IgD-negative memory B cell (primary cell): ENCODE measurements around the gene SS18. TPM values are rescaled to one million over a fixed set of nuclear protein-coding genes. Genes with fewer than 3 reads are reported as not detected.

Source experiments
- H3K27ac Mint-ChIP-seq, 3 donors: one replicate each; pipeline ENCODE4 v1.8.0; 2020 to 2022; ENCODE audit warnings: mild to moderate bottlenecking in 3 of 3, mixed read lengths in 3 of 3, moderate library complexity in 1 of 3
- H3K27me3 Mint-ChIP-seq: one replicate; pipeline ENCODE4 v1.8.0; 2021; ENCODE audit warnings: mixed read lengths
- H3K36me3 Mint-ChIP-seq: one replicate; pipeline ENCODE4 v1.8.0; 2020; ENCODE audit warnings: mild to moderate bottlenecking, mixed read lengths
- H3K4me1 Mint-ChIP-seq, 3 donors: one replicate each; pipeline ENCODE4 v1.8.0; 2020 to 2022; ENCODE audit warnings: mixed read lengths in 3 of 3, mild to moderate bottlenecking in 1 of 3
- H3K4me3 Mint-ChIP-seq, 4 donors: one replicate each; pipeline ENCODE4 v1.8.0; 2020 to 2022; ENCODE audit warnings: mild to moderate bottlenecking in 4 of 4, mixed read lengths in 4 of 4, moderate library complexity in 3 of 4
- H3K9me3 Mint-ChIP-seq, 3 donors: one replicate each; pipeline ENCODE4 v1.8.0; 2020 to 2021; ENCODE audit warnings: mixed read lengths in 3 of 3, mild to moderate bottlenecking in 1 of 3
- polyA plus RNA-seq: library from polyadenylated mRNA; unstranded; fragments of 300-500 nt; fragmentation: Illumina TruSeq; gene quantifications from one replicate; pipeline ENCODE4 v1.2.3, GENCODE V29; 2021

The SS18 gene
- polyA plus RNA-seq, 1 donor from 2014 or later = 30.9 TPM

DNA sequence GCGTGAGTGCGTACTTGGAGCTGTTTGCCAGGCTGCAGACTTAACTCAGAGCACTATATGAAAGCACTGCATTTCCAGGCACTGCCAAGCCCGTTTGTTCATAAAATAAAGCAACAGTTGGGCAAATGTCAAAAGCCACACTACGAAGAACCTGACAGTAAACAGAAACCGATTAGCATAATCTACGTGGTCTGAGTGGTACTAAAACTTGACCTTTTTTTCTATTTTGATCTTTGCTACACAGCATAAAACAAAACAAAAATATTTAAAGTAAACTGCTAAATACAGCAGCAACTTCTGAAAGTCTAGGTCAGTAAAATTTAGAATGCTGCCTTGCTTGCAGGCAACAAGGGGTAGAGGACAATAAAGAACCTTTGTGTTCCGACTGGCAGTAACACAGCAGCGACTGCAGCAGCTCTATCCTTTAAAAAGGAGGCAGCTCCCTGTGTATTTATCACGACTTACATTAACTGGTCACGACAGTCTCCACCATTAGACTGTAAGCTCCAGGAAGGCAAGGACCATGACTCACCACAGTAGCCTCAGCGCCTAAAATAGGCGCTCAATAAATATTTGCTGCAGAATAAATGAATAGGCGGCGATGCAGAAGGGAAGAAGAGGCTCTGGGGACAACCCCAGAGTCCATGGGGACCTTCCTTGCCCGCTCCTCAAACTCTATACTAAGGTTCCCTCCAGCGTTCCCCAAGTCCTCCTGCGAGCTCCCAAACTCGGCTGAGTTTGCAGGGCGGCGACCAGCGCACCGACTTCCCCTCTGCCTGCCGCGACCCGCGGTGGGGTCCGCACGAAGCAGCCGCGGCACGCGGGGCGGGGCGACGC is 902 bp downstream of the SS18 start:
- Mint-ChIP-seq H3K36me3 (peaks cover 7% of the 10 kb centered on the region), H3K9me3 (no peaks in the 10 kb centered on the region), H3K27ac (peak overlapping the region; percentile 96 to 97 (median 96)), H3K27me3 (no peaks in the 10 kb centered on the region), H3K4me3 (peak overlapping the region; percentile 94 to 99 (median 98)), H3K4me1 (peaks cover 26 to 32% (median 32%) of the 10 kb centered on the region in 3 donors)

DNA sequence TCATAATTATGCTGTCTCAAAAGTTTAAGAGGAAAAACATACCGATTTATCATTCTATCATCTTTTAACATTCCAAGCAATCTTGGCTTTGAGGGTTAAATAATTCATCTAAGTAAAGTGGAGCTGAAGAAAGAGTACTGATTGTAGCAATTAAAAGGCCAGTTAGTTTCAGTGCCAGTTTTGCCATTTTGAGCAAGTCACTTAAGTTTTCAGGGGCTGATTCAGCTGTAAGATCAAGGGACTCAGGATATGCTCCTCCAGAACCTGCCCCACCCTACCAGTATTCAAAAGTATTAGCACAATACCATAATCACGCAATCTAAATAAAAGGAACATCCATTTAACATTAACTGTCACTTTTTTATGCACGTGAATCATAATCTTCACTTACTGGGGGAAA is 1.9 kb downstream of the SS18 start:
- Mint-ChIP-seq H3K9me3 (no peaks in the 10 kb centered on the region), H3K27ac (peak overlapping the region in 2 of 3 donors; percentile 96 to 97), H3K4me3 (peak overlapping the region; percentile 94 to 99 (median 98)), H3K27me3 (no peaks in the 10 kb centered on the region), H3K36me3 (peaks cover 7% of the 10 kb centered on the region), H3K4me1 (peaks cover 26 to 36% (median 34%) of the 10 kb centered on the region in 3 donors)

DNA sequence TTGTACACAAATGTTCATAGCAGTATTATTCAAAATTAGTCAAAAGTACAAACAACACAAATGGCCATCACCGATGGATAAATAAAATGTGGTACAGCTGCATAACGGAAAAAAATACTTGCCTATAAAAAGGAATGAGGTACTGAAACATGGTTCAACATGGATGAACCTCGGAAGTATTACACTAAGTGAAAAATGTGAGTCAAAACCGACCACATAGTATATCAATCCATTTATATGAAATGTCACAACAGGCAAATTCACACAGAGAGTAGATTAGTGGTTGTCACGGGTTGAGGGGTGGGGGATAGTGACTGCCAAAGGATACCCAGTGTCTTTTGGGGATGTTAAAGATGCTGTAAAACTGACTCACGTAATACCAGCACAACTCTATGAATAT is 3.5 kb downstream of the SS18 start:
- H3K36me3 Mint-ChIP-seq = peaks cover 7% of the 10 kb centered on the region
- peak overlapping the region in 3 of 4 donors; percentile 30 to 64 (median 44) for H3K4me3 Mint-ChIP-seq
- H3K27me3 Mint-ChIP-seq = no peaks in the 10 kb centered on the region
- no peaks in the 10 kb centered on the region for H3K9me3 Mint-ChIP-seq
- peak overlapping the region in 1 of 3 donors; percentile 22 for H3K27ac Mint-ChIP-seq
- H3K4me1 Mint-ChIP-seq = peaks cover 26 to 37% (median 34%) of the 10 kb centered on the region in 3 donors

DNA sequence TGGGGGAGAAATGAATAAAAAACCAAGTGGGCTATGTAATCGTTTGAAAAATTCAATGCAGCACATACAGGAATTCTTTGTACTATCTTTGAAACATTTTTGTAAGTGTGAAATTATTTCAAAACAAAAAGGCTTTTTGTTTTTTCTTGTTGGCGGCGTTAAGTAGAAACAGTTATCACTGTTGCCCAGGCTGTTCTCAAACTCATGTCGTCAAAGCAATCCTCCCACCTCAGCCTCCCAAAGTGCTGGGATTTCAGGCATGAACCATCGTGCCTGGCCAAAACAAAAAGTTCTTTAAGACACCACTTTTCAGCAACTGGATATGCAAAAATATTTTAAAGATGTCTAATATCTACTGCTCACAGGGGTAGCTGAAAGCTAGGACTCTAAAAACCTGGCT is 5.4 kb downstream of the SS18 start:
- Mint-ChIP-seq H3K36me3 (peaks cover 7% of the 10 kb centered on the region), H3K27me3 (no peaks in the 10 kb centered on the region), H3K4me1 (peaks cover 21 to 36% (median 30%) of the 10 kb centered on the region in 3 donors), H3K27ac (no peak overlapping the region), H3K4me3 (no peak overlapping the region), H3K9me3 (no peaks in the 10 kb centered on the region)

DNA sequence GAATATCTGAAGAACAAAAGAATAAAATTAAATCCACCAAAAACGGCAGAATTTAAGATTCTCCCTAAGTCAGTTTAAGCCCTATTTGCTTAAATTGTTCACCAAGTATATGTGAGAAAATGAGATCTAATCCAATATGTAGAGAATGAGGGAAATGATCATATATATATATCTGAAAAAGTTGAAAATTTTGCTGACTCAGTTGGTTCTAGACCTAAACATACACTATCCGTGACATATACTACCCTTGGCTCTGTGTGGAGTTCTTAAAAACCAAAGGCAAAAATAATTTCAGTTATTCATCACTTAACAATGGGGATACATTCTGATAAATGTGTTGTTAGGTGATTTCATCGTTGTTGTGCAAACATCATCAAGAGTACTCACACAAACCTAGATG is 7.3 kb downstream of the SS18 start:
- Mint-ChIP-seq H3K4me3 (no peak overlapping the region), H3K27me3 (no peaks in the 10 kb centered on the region), H3K36me3 (peaks cover 5% of the 10 kb centered on the region), H3K4me1 (peaks cover 13 to 22% (median 21%) of the 10 kb centered on the region in 3 donors), H3K27ac (no peak overlapping the region), H3K9me3 (no peaks in the 10 kb centered on the region)

DNA sequence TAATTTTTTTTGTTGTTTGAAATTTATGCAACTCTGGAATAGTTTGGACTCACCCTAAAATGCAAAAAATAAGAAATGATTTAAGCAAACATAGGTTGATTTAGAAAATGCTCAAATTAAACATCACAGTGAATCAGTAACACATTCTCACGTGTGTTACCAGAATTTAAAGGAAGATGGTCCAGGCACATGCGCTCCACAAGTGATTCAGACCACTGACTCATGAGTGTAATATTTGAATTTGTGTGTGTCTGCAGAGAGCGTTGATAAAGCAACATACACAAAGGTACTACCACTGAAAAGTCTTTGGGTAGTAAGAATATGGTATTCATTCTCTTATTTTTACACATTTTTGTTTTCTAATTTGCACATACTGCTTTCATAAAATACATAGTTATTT is 7.9 kb downstream of the SS18 start:
- Mint-ChIP-seq H3K27ac (no peak overlapping the region), H3K36me3 (peaks cover 8% of the 10 kb centered on the region), H3K9me3 (no peaks in the 10 kb centered on the region), H3K4me1 (peaks cover 13 to 19% (median 17%) of the 10 kb centered on the region in 3 donors), H3K4me3 (no peak overlapping the region), H3K27me3 (no peaks in the 10 kb centered on the region)

GRCh38 chr18:26074246-26074645 is 16.2 kb downstream of the SS18 start:
- H3K27ac Mint-ChIP-seq = no peak overlapping the region
- H3K4me1 Mint-ChIP-seq = peaks cover 13 to 19% (median 18%) of the 10 kb centered on the region in 3 donors
- H3K36me3 Mint-ChIP-seq = peaks cover 23% of the 10 kb centered on the region
- H3K9me3 Mint-ChIP-seq = no peaks in the 10 kb centered on the region
- no peaks in the 10 kb centered on the region for H3K27me3 Mint-ChIP-seq
- no peak overlapping the region for H3K4me3 Mint-ChIP-seq

DNA sequence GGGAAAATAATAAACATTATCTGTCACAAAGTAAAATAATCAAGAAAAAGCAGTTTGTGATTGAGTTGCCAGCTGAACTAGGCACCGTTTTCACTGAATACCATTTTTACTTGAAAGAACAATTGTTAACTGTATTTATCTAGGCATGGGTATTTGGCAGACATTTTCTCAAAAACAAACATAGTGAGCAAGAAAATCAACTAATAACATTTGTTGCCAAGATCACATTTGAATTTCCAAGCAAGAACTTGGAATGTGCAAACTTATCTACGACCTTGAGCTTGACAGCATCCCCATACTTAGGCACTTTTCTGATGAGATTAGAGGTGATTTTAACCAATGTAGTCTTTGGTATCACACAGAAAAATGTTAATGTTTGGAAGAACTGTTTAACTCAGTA is 16.7 kb downstream of the SS18 start:
- H3K27ac Mint-ChIP-seq = no peak overlapping the region
- H3K9me3 Mint-ChIP-seq = no peaks in the 10 kb centered on the region
- no peak overlapping the region for H3K4me3 Mint-ChIP-seq
- H3K4me1 Mint-ChIP-seq = peaks cover 11 to 19% (median 15%) of the 10 kb centered on the region in 3 donors
- H3K36me3 Mint-ChIP-seq = peaks cover 22% of the 10 kb centered on the region
- H3K27me3 Mint-ChIP-seq = no peaks in the 10 kb centered on the region

GRCh38 chr18:26071725-26072124 is 18.7 kb downstream of the SS18 start:
- no peak overlapping the region for H3K27ac Mint-ChIP-seq
- peaks cover 15% of the 10 kb centered on the region for H3K36me3 Mint-ChIP-seq
- H3K4me3 Mint-ChIP-seq = peak overlapping the region in 1 of 4 donors; percentile 0
- H3K27me3 Mint-ChIP-seq = no peaks in the 10 kb centered on the region
- H3K9me3 Mint-ChIP-seq = no peaks in the 10 kb centered on the region
- H3K4me1 Mint-ChIP-seq = peaks cover 16 to 19% (median 17%) of the 10 kb centered on the region in 3 donors

- H3K27me3 Mint-ChIP-seq = no peaks in the 10 kb centered on the region
- H3K27ac Mint-ChIP-seq = no peak overlapping the region
- no peak overlapping the region for H3K4me3 Mint-ChIP-seq
- H3K4me1 Mint-ChIP-seq = peaks cover 16 to 23% (median 17%) of the 10 kb centered on the region in 3 donors
- H3K36me3 Mint-ChIP-seq = peaks cover 15% of the 10 kb centered on the region
- H3K9me3 Mint-ChIP-seq = no peaks in the 10 kb centered on the region
Observed at GRCh38 chr18:26071020-26071419, 19.4 kb downstream of the SS18 start.

DNA sequence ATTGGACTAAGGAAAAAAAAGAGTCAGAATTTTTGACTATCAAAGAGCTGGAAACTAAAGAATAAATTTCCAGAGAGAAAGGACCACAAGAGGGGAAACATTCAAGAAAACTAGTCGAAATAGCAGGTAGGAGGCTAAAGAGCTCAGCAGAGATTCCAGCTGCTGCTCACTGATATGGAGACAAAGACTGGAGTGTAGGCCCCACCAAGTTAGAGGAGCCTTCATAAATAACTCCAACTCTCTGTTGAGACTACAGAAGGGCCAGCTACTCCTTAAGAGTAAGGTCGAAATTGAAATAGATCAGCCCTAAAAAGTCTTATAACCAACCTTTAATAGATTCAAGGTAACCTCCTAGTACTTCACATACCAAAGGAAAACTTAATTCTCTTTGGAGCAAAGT is 31.1 kb downstream of the SS18 start:
- H3K36me3 Mint-ChIP-seq = peaks cover 5% of the 10 kb centered on the region
- peaks cover 10% of the 10 kb centered on the region in 3 donors for H3K4me1 Mint-ChIP-seq

DNA sequence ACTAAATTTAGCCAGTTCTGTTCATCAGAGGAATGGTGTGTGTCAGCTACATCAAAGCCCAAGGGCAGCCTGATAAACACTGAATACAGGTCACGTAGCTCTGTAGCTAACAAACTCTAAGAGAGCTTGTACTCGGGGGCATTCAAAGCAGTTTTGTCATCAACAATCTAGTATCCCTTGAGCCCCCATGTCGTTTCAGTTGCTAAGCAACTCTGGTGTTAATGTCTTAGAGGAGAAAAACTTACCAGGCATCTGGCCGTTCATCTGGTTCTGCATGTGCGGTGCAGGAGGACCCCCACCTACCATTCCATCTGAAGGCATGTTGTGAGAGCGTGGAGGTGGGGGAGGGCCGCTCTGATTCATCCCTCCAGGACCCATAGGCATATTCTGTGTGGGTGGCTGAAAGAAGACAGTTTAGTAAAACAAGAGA is 33.1 kb downstream of the SS18 start:
- Mint-ChIP-seq H3K9me3 (peaks cover 0 to 3% (median 0%) of the 10 kb centered on the region in 3 donors), H3K27ac (no peak overlapping the region), H3K36me3 (peaks cover 8% of the 10 kb centered on the region), H3K4me1 (peaks cover 7 to 10% (median 9%) of the 10 kb centered on the region in 3 donors), H3K27me3 (no peaks in the 10 kb centered on the region), H3K4me3 (no peak overlapping the region)

More for the DNA sequence above, 31.1 kb downstream of the SS18 start:
- H3K27me3 Mint-ChIP-seq = no peaks in the 10 kb centered on the region
- no peak overlapping the region for H3K27ac Mint-ChIP-seq
- peaks cover 0 to 3% (median 0%) of the 10 kb centered on the region in 3 donors for H3K9me3 Mint-ChIP-seq
- no peak overlapping the region for H3K4me3 Mint-ChIP-seq

DNA sequence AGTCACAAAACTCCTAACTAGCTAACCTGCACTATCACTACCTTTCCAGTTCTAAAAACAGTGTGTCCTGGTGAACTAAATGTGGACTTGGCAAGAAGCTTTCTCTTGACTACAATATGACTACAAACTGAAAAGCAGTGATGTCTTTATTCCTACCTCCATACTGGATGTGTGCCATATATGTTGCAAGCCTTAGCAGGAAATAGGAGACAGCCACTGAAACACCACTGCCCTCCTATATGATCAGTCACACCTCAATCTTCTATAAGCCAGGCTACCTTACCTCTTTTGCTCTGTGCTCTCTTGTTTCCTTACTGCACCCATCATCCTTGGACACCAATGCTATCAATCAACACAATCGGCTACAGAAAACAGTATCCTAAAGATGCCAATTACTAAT is 34.1 kb downstream of the SS18 start:
- Mint-ChIP-seq H3K27me3 (no peaks in the 10 kb centered on the region), H3K9me3 (peaks cover 0 to 3% (median 0%) of the 10 kb centered on the region in 3 donors), H3K4me3 (no peak overlapping the region), H3K36me3 (peaks cover 5% of the 10 kb centered on the region), H3K4me1 (peaks cover 5 to 10% (median 10%) of the 10 kb centered on the region in 3 donors), H3K27ac (no peak overlapping the region)

GRCh38 chr18:26052505-26052904 is 37.9 kb downstream of the SS18 start:
- H3K9me3 Mint-ChIP-seq = no peaks in the 10 kb centered on the region
- no peaks in the 10 kb centered on the region for H3K27me3 Mint-ChIP-seq
- H3K4me1 Mint-ChIP-seq = peaks cover 9 to 12% (median 11%) of the 10 kb centered on the region in 3 donors
- peak overlapping the region in 1 of 3 donors; percentile 28 for H3K27ac Mint-ChIP-seq
- peaks cover 3% of the 10 kb centered on the region for H3K36me3 Mint-ChIP-seq
- H3K4me3 Mint-ChIP-seq = no peak overlapping the region

- Mint-ChIP-seq H3K9me3 (no peaks in the 10 kb centered on the region), H3K4me1 (peaks cover 9 to 12% (median 11%) of the 10 kb centered on the region in 3 donors), H3K27ac (no peak overlapping the region), H3K27me3 (no peaks in the 10 kb centered on the region), H3K36me3 (peaks cover 3% of the 10 kb centered on the region), H3K4me3 (no peak overlapping the region)
Observed at GRCh38 chr18:26051843-26052242, 38.6 kb downstream of the SS18 start.
